GM12872 (cell line): ENCODE data around the gene SPATA45.

Experiments used
- TF ChIP-seq, protein P1 (sequence below): IDR thresholded peaks from 3 replicates; pipeline ENCODE4 v1.5.1; 2011; ENCODE audit warnings: low read depth, mild to moderate bottlenecking, low read length, moderate library complexity; ENCODE audit not compliant: insufficient read depth

Gene SPATA45

GRCh38 chr1:212794561-212795014 is 52.9 kb downstream of the SPATA45 start:
- TF ChIP-seq, protein P1, sequence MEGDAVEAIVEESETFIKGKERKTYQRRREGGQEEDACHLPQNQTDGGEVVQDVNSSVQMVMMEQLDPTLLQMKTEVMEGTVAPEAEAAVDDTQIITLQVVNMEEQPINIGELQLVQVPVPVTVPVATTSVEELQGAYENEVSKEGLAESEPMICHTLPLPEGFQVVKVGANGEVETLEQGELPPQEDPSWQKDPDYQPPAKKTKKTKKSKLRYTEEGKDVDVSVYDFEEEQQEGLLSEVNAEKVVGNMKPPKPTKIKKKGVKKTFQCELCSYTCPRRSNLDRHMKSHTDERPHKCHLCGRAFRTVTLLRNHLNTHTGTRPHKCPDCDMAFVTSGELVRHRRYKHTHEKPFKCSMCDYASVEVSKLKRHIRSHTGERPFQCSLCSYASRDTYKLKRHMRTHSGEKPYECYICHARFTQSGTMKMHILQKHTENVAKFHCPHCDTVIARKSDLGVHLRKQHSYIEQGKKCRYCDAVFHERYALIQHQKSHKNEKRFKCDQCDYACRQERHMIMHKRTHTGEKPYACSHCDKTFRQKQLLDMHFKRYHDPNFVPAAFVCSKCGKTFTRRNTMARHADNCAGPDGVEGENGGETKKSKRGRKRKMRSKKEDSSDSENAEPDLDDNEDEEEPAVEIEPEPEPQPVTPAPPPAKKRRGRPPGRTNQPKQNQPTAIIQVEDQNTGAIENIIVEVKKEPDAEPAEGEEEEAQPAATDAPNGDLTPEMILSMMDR, result no peak

DNA sequence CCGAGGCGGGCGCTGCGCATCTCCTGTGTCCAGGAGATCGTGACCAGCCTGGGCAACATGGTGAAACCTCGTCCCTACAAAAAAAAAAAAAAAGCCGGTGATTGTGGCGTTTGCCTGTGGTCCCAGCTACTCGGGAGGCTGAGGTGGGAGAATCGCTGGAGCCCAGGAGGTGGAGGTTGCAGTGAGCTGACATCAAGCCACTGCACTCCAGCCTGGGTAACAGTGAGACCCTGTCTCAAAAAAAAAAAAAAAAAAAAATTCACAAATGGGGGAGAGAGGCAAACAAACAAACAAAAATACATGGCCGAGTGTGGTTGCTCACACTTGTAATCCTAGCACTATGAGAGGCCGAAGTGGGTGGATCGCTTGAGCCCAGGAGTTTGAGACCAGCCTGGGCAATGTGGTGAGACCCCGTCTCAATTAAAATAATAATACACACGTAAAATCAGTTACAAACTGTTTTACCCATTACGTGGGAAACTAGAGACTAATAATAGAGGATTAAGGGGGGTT is 55.0 kb downstream of the SPATA45 start:
- TF ChIP-seq, protein P1, result no peak

DNA sequence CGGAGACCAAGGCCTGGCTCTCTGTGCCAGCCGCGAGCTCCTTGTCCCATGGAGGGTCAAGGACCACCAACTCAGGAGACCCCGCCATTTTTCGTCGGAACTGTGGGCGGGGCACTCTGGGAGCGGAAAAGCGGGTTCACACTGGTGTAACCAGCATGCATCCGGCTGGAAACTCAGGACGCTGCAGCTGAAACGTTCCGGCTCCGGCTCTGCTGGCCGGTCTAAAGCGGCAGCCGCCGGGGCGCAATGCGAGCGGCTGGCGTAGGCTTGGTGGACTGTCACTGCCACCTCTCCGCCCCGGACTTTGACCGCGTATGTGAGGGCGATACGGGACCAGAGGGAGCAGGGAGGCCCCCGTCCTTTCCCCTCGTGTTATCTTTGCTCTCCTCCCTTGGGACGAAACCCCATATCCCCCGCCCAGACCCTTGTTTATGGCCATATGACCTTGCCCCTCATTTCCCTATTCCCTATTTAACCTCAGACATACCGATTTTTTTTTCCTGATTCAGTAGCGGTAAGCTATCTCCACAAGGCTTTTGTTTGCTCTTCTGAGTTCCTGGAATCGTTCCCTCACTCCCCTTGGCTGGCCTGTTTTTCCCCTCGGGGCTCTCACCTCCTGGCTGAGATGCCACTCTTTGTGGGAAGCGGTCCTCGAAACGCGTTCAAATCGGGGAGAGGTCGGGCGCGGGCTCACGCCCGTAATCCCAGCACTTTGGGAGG is 55.6 kb downstream of the SPATA45 start, which contains the start of the genes NSL1 and TATDN3:
NSL1 (minus strand) TSS at position 102 of the 720 bp plus-strand sequence; CDS start at position 88, 14 bp downstream.
TATDN3 (plus strand) TSS at position 219 of the 720 bp plus-strand sequence; CDS start at position 247, 28 bp downstream.
- TF ChIP-seq, protein P1, result no peak

GRCh38 chr1:212791261-212791675 is 56.2 kb downstream of the SPATA45 start:
- TF ChIP-seq, protein P1, result no peak

DNA sequence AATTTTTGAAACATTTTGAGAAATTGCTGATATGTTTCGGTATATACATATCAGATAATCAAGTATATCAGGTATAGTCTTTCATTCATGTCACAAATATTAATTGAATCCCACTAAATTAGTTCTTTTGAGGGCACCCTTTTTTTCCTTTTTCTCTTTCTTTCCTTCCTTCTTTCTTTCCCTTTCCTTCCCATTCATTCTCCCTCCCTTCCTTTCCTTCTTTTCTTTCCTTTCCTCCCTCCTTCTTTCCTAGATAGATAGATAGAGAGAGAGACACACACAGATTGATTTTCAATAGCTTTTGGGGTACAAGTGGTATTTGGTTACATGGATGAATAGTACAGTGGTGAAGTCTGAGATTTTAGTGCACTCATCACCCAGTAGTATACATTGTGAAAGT is 61.6 kb downstream of the SPATA45 start:
- TF ChIP-seq, protein P1, result no peak

- TF ChIP-seq, protein P1, result no peak
Observed at GRCh38 chr1:212783976-212784375, 63.5 kb downstream of the SPATA45 start.

GRCh38 chr1:212782422-212783154 is 64.9 kb downstream of the SPATA45 start:
- TF ChIP-seq, protein P1, result peak; percentile 54
